Ascending aorta (tissue), 2 donors: ENCODE data around the gene DGKI. TPM values are rescaled to one million over a fixed set of nuclear protein-coding genes. Genes with fewer than 3 reads are reported as not detected.

Source experiments
- DNase-seq, 2 donors: peaks; one replicate each; pipeline ENCODE4 v3.0.0-alpha.2; 2019; ENCODE audit warnings: low spot score in 2 of 2
- H3K27ac ChIP-seq, 2 donors: fragments of 200-600 bp; sonication (generic); one replicate each; pipeline ENCODE4 v1.5.1; 2016 to 2017; ENCODE audit warnings: mild to moderate bottlenecking in 1 of 2
- H3K27me3 ChIP-seq: fragments of 200-600 bp; sonication (generic); one replicate; pipeline ENCODE4 v1.5.1; 2017
- H3K36me3 ChIP-seq, 2 donors: fragments of 200-600 bp; sonication (generic); one replicate each; pipeline ENCODE4 v1.5.1; 2016
- H3K4me1 ChIP-seq, 2 donors: fragments of 200-600 bp; sonication (generic); one replicate each; pipeline ENCODE4 v1.5.1; 2016 to 2017; ENCODE audit warnings: mild to moderate bottlenecking in 1 of 2
- H3K4me3 ChIP-seq, 2 donors: fragments of 200-600 bp; sonication (generic); one replicate each; pipeline ENCODE4 v1.5.1; 2016 to 2017; ENCODE audit warnings: mild to moderate bottlenecking in 1 of 2
- H3K9me3 ChIP-seq, 2 donors: fragments of 200-600 bp; sonication (generic); one replicate each; pipeline ENCODE4 v1.5.1; 2016
- intact Hi-C: fragments of 100-400 bp; cut with DNase I; formaldehyde crosslinking; loops from one replicate; pipeline ENCODE4 v1.15.1; 2023
- total RNA-seq: library from RNA; depleted of rRNA; stranded (reverse); fragments of >200 nt; gene quantifications from one replicate; pipeline ENCODE4 v1.1.0, GENCODE V29; 2016
- TF ChIP-seq, protein P1 (sequence below), 3 experiments: fragments of 200-600 bp in 2 of 3; fragments of 450-650 bp in 1 of 3; sonication (generic) in 2 of 3; IDR thresholded peaks; one replicate each; pipeline ENCODE4 v1.5.1; 2016 to 2019; ENCODE audit warnings: antibody characterized with exemption in 3 of 3, mild to moderate bottlenecking in 1 of 3, moderate library complexity in 1 of 3

DGKI gene
- total RNA-seq, 1 donor from 2014 or later: 13.4 TPM

DNA sequence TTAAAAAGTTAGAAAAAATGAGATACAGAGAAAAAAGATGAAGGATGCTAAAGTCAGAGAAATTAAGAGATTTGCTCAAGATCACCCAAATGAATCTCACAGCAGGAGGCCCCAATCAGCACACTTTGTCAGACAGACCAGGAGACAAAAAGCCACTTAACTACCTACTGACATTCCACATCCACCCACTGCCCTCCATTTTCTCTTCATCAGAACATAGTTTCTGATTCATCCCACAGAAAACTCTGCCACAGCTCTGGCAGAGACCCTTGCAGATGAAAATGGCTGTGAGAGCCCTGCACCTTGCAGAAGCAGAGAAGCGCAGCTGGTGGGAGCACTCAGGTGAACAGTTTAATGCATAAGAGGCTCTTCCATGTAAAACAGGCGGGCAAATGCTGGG lies 26.6 kb downstream of the DGKI start:
- no peak for DNase-seq
- H3K9me3 ChIP-seq: no peaks in the 10 kb centered on the region
- H3K27me3 ChIP-seq: no peaks in the 10 kb centered on the region
- no peaks in the 10 kb centered on the region for H3K36me3 ChIP-seq
- H3K27ac ChIP-seq: peak overlapping the region; percentile 42 to 50
- H3K4me3 ChIP-seq: peak overlapping the region; percentile 3 to 45
- TF ChIP-seq, protein P1, sequence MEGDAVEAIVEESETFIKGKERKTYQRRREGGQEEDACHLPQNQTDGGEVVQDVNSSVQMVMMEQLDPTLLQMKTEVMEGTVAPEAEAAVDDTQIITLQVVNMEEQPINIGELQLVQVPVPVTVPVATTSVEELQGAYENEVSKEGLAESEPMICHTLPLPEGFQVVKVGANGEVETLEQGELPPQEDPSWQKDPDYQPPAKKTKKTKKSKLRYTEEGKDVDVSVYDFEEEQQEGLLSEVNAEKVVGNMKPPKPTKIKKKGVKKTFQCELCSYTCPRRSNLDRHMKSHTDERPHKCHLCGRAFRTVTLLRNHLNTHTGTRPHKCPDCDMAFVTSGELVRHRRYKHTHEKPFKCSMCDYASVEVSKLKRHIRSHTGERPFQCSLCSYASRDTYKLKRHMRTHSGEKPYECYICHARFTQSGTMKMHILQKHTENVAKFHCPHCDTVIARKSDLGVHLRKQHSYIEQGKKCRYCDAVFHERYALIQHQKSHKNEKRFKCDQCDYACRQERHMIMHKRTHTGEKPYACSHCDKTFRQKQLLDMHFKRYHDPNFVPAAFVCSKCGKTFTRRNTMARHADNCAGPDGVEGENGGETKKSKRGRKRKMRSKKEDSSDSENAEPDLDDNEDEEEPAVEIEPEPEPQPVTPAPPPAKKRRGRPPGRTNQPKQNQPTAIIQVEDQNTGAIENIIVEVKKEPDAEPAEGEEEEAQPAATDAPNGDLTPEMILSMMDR (IDR thresholded peaks at IDR 0.05): no peak
- intact Hi-C loops: no loop called here
- peaks cover 0 to 17% of the 10 kb centered on the region in 2 donors for H3K4me1 ChIP-seq

DNA sequence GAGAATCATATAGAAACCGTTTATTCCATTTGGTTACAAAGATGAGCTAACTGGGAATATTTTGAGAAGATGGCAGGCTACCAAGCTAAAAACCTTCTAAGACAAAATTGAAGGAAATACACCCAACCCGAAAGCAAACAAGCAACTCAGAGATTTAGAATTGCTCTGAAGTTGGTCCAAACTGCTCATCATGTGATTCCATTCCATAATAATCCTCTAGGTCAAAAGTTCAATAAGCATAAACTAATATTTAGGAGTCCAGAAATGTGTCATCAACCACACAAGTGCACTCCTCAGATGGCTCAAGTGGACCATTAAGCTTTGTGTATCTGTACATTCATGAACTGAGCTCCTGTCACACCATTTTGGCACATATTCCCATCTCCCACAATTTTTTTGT lies 28.7 kb downstream of the DGKI start:
- Histone ChIP-seq H3K4me1 (peaks cover 0 to 17% of the 10 kb centered on the region in 2 donors), H3K4me3 (no peak overlapping the region), H3K27me3 (no peaks in the 10 kb centered on the region), H3K36me3 (no peaks in the 10 kb centered on the region), H3K9me3 (no peaks in the 10 kb centered on the region), H3K27ac (no peak overlapping the region)
- TF ChIP-seq, protein P1 (IDR thresholded peaks at IDR 0.05): no peak
- no peak for DNase-seq
- intact Hi-C loops: no loop called here

DNA sequence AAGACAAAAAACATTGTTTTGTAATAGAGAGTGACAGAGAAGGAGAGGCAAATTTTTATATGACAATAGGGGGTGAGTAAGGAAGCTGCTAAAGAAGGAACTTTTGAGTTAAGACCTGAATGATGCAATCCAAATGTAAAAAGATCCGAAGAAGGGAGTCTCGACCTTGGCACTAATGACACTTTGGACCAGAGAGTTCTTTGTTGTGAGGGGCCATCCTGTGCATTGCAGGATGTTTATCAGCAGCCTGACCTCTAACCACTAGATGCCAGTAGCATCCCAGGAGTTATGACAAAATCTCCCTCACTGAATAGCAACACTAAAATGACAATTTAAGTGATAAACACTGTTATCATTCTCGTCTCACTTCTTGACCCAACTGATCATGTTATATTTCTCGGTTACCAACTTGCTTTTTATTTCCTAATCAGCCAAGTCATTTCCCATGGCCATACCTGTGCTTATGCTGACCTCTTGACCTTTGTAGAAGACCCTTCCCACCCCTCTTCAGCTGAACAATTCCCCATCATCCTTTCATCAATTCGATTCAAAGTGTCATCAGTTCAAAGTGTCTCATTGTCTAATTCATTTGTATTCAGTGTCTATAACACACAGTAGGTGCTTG lies 30.0 kb downstream of the DGKI start:
- peaks cover 0 to 16% of the 10 kb centered on the region in 2 donors for H3K4me1 ChIP-seq
- no peaks in the 10 kb centered on the region for H3K27me3 ChIP-seq
- H3K36me3 ChIP-seq: no peaks in the 10 kb centered on the region
- intact Hi-C loops: loop anchor here (1.0 kb wide), 1 partner anchor 82 kb away; no protein-coding TSS in a partner anchor
- H3K27ac ChIP-seq: no peak overlapping the region
- no peak for DNase-seq
- no peaks in the 10 kb centered on the region for H3K9me3 ChIP-seq
- no peak overlapping the region for H3K4me3 ChIP-seq
- TF ChIP-seq, protein P1 (IDR thresholded peaks at IDR 0.05): peak in 2 of 3 experiments; percentile 15 to 37

GRCh38 chr7:137813541-137813940 lies 33.2 kb downstream of the DGKI start:
- TF ChIP-seq, protein P1 (IDR thresholded peaks at IDR 0.05): no peak
- intact Hi-C loops: loop anchor here (5.0 kb wide), 1 partner anchor 204 kb away; no protein-coding TSS in a partner anchor

DNA sequence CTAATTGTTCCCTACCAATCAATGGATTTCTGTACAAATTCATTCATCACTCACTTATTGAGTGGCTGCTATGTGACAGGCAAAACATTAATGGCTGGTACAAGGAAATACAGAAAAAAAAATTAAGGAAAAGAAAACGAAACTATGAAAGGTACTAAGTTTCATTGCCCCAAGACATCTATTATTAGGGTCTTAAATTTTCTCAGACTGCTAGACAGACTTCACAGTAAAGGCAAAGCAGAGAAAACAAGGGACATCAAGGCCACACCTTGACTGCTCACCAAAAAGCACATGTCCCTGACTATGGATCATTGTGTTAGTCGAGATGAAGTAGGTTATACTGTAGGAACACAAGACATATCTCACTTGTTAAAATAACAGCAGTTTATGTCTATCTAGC lies 36.5 kb downstream of the DGKI start:
- H3K27me3 ChIP-seq: no peaks in the 10 kb centered on the region
- intact Hi-C loops: loop anchor here (5.0 kb wide), 1 partner anchor 207 kb away; no protein-coding TSS in a partner anchor
- no peaks in the 10 kb centered on the region for H3K36me3 ChIP-seq
- no peaks in the 10 kb centered on the region for H3K9me3 ChIP-seq
- TF ChIP-seq, protein P1 (IDR thresholded peaks at IDR 0.05): no peak
- DNase-seq: no peak
- H3K4me3 ChIP-seq: no peak overlapping the region
- H3K27ac ChIP-seq: no peak overlapping the region
- H3K4me1 ChIP-seq: no peaks in the 10 kb centered on the region

More at GRCh38 chr7:137813541-137813940, 33.2 kb downstream of the DGKI start:
- H3K9me3 ChIP-seq: no peaks in the 10 kb centered on the region
- H3K4me1 ChIP-seq: no peaks in the 10 kb centered on the region
- H3K27ac ChIP-seq: no peak overlapping the region
- no peak for DNase-seq
- H3K36me3 ChIP-seq: no peaks in the 10 kb centered on the region
- H3K4me3 ChIP-seq: no peak overlapping the region
- no peaks in the 10 kb centered on the region for H3K27me3 ChIP-seq
